ENCODE measurements around the gene STRIP2.

- TF ChIP-seq CTCF (IDR thresholded peaks at IDR 0.05) (no peak), POLR2A (IDR thresholded peaks at IDR 0.05) (no peak)
These were observed 28.7 kb upstream of the STRIP2 start for GRCh38 chr7:129405527-129405926.
